Motor neuron (in vitro differentiated cells): ENCODE measurements around the gene HTR3C. TPM values are rescaled to one million over a fixed set of nuclear protein-coding genes. Genes with fewer than 3 reads are reported as not detected.
"Not testable (repeated sequence)": the region's sequence is repeated elsewhere in the genome, so short reads cannot be mapped to it uniquely, and the experiment has no call there.

Source experiments
- ATAC-seq, 8 experiments: fragments of 200-7000 bp; cut with Tn5 transposase; replicated peaks in 6 of 8; 2 replicates each; pipeline ENCODE4 v1.8.0; 2021; ENCODE audit warnings: mild to moderate bottlenecking in 8 of 8, moderate library complexity in 8 of 8
- H3K27ac ChIP-seq, 2 donors: fragments of 250-450 bp; sonication (Bioruptor Pico); 2 replicates each; pipeline ENCODE4 v1.9.0; 2021; ENCODE audit warnings: antibody characterized with exemption in 2 of 2, mild to moderate bottlenecking in 2 of 2, moderate library complexity in 1 of 2
- H3K4me1 ChIP-seq, 2 donors: fragments of 250-450 bp; sonication (Bioruptor Pico); replicated peaks in 1 of 2; 2 replicates each; pipeline ENCODE4 v1.6.1; 2021; ENCODE audit warnings: antibody characterized with exemption in 2 of 2, mild to moderate bottlenecking in 2 of 2, moderate library complexity in 1 of 2
- H3K4me3 ChIP-seq, 5 donors: fragments of 250-450 bp; sonication (Bioruptor Pico); 2 replicates each; pipeline ENCODE4 v1.9.0; 2021; ENCODE audit warnings: antibody characterized with exemption in 5 of 5, mild to moderate bottlenecking in 5 of 5, moderate library complexity in 4 of 5
- WGBS, 10 experiments: fragments of 450-650 bp; shearing (Covaris generic); methylation state at CpG; one replicate each; pipeline ENCODE4 v1.0.0; 2022; 5-methylcytosine and 5-hydroxymethylcytosine counted together
- in situ Hi-C, 9 experiments: fragments of 400-800 bp; cut with MboI; loops; one replicate each; pipeline ENCODE4 v1.15.0; 2021; ENCODE audit warnings: low sequenced_read_pairs in 9 of 9, low pct_unique_long_range_greater_than_20kb in 2 of 9; ENCODE audit not compliant: unreplicated experiment in 9 of 9
- total RNA-seq, 8 experiments: library from RNA; unstranded; fragments of 300-600 nt; gene quantifications; 2 replicates each; pipeline versions ENCODE4 v1.2.3 to v1.2.4, GENCODE V29; 2022

HTR3C gene, protein sequence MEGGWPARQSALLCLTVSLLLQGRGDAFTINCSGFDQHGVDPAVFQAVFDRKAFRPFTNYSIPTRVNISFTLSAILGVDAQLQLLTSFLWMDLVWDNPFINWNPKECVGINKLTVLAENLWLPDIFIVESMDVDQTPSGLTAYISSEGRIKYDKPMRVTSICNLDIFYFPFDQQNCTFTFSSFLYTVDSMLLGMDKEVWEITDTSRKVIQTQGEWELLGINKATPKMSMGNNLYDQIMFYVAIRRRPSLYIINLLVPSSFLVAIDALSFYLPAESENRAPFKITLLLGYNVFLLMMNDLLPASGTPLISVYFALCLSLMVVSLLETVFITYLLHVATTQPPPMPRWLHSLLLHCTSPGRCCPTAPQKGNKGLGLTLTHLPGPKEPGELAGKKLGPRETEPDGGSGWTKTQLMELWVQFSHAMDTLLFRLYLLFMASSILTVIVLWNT
- total RNA-seq, result not detected

DNA sequence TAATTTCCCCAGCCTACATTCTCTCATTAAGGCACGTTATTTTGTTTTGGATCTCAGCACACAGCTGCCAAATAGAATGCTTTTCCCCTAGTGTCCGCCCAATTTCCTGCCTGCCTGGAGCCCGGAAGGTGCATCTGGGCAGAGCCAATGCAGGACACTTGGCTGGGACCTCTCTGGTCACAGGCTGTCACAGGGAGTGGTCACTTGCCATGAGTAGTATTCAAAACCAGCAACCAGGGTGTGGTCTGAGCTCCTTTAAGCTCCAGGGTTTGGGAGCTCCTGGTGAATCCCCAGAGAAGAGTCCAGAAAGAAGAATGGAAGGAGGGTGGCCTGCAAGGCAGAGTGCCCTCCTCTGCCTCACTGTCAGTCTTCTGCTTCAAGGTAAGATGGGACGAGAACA, at the start of gene HTR3C:
Gene HTR3C, plus strand, starts transcription at position 281 of the 400 bp plus-strand sequence. Its CDS starts 34 bp downstream, at position 315.
- H3K4me1 ChIP-seq, result no peaks in the 10 kb centered on the region
- in situ Hi-C loops, result no loop called here
- 27 to 80% (median 60%) methylated on average over 1 to 3 of the region's 4 CpGs; no CpG with 5 or more reads in 5 of the 10 experiments for WGBS, 10 experiments
- no peak within 1 kb of the TSS for H3K27ac ChIP-seq
- no peak within 1 kb of the TSS for H3K4me3 ChIP-seq
- peak in 3 of 8 experiments; percentile 79 to 100 (median 95) for ATAC-seq

GRCh38 chr3:184003187-184003967, 49.5 kb upstream of the HTR3C start:
- no peak for ATAC-seq
- 81 to 100% (median 91%) methylated on average over 1 to 5 of the region's 5 CpGs for WGBS, 10 experiments
- in situ Hi-C loops, result loop anchor here in 1 of 9 experiments (25.0 kb wide), 1 partner anchor 284 kb away; the partner anchor contains the start of genes ECE2 and PSMD2
- Histone ChIP-seq H3K27ac (no peak overlapping the region), H3K4me1 (peaks cover 0 to 2% of the 10 kb centered on the region in 2 donors), H3K4me3 (no peak overlapping the region)

- WGBS, 10 experiments, result 71 to 100% (median 96%) methylated on average over 1 to 2 of the region's 2 CpGs; no CpG with 5 or more reads in 4 of the 10 experiments
- no peak for ATAC-seq
- no peak overlapping the region for H3K4me3 ChIP-seq
Measured at GRCh38 chr3:184004476-184004875, 48.4 kb upstream of the HTR3C start.

GRCh38 chr3:184005941-184006507, 46.8 kb upstream of the HTR3C start:
- 6 to 89% (median 75%) methylated on average over 1 to 11 of the region's 11 CpGs for whole genome bisulfite sequencing, 10 experiments
- peak; percentile 14 to 80 (median 46) for ATAC-seq
- Histone ChIP-seq H3K27ac (no peak overlapping the region), H3K4me3 (no peak overlapping the region), H3K4me1 (peaks cover 0 to 2% of the 10 kb centered on the region in 2 donors)
- in situ Hi-C loops, result loop anchor here in 1 of 9 experiments (25.0 kb wide), 1 partner anchor 281 kb away; the partner anchor contains the start of genes ECE2 and PSMD2

More at GRCh38 chr3:184004476-184004875, 48.4 kb upstream of the HTR3C start:
- in situ Hi-C loops, result loop anchor here in 1 of 9 experiments (25.0 kb wide), 1 partner anchor 283 kb away; the partner anchor contains the start of genes ECE2 and PSMD2
- Histone ChIP-seq H3K4me1 (peaks cover 0 to 2% of the 10 kb centered on the region in 2 donors), H3K27ac (no peak overlapping the region)

- H3K4me1 ChIP-seq, H3K4me3 ChIP-seq, H3K27ac ChIP-seq: not testable (repeated sequence)
- in situ Hi-C loops, result loop anchor here in 1 of 9 experiments (25.0 kb wide), 1 partner anchor 280 kb away; the partner anchor contains the start of genes ECE2 and PSMD2
- 71 to 100% (median 96%) methylated on average over 1 to 6 of the region's 11 CpGs; no CpG with 5 or more reads in 3 of the 10 experiments for WGBS, 10 experiments
- peak in 2 of 8 experiments; percentile 6 to 27 for ATAC-seq
Measured at GRCh38 chr3:184007143-184007813, 45.6 kb upstream of the HTR3C start.

- ATAC-seq, result peak in 3 of 8 experiments; percentile 59 to 83 (median 81)
- WGBS, 10 experiments, result 0 to 86% (median 31%) methylated on average over 2 to 3 of the region's 3 CpGs; no CpG with 5 or more reads in 1 of the 10 experiments
- Histone ChIP-seq H3K27ac (no peak overlapping the region), H3K4me3 (no peak overlapping the region), H3K4me1 (peaks cover 0 to 2% of the 10 kb centered on the region in 2 donors)
- in situ Hi-C loops, result loop anchor here in 1 of 9 experiments (25.0 kb wide), 1 partner anchor 279 kb away; the partner anchor contains the start of genes ECE2 and PSMD2
Measured at GRCh38 chr3:184008161-184008560, 44.7 kb upstream of the HTR3C start.

DNA sequence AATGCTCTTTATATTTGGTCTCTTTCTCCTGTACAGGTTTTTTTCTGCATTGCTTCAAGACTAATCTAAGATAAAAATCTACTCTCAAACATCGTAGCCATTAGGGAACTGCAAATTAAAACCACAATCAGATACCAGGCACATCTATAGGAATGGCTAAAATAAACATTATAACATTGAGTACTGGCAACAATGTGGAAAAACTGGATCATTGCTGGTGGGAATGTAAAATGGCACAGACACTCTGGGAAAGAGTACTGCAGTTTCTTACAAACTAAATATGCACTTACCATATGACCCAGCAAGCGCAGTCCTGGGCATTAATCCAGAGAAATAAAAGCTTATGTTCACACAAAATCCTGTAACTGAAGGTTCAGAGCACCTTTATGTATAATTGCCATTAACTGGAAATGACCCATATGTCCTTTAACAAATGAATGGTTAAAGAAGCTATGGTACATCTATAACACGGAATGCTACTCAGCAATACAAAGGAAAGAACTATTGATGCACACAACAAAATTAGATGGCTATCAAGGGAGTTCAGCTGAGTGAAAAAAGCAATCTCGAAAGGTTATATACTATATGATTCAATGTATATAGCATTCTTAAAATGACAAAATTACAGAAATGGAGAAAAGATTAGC, 41.5 kb upstream of the HTR3C start:
- in situ Hi-C loops, result loop anchor here in 1 of 9 experiments (25.0 kb wide), 1 partner anchor 276 kb away; the partner anchor contains the start of genes ECE2 and PSMD2

DNA sequence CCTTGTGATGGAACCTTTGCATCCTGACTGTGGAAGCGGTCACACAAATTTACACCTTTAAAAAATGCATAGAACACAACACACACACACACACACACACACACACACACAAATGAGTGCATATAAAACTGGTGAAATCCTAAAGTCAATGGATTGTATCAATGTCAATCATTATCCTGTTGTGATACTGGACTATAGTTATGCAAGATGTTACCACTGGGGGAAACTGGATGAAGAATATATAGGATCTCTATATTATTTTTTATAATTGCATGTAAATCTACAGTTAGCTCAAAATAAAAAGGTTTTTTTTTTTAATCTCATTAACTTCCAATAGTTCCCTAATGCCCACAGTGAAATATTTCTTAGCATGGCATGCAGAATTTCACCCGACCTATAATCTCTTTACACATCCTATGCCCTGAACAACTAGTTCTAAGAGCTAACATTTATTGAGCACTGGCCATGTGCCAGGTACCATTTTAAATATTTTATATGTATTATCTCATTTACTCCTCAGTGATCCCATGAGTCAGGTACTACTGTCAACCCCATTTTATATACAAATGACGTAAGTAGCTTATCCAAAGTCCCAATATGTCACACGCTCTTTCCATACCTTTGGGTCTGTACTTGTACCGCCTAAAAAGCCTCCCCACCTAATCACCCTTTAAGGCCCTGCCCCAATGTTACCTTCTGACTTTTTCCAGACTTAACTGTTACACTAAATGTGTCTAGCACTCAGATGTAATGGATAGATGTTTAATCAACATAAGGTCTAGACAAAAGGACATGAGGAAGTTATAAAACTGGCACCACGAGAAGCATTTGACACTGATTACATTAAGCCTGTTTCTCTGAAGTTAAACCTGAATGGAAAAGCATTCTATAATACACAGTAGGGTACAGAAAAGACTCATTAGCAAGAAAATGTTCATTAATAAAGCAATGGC, 40.6 kb upstream of the HTR3C start:
- H3K27ac ChIP-seq, result no peak overlapping the region

More for the DNA sequence above, 41.5 kb upstream of the HTR3C start:
- Histone ChIP-seq H3K4me1 (peaks cover 0 to 13% of the 10 kb centered on the region in 2 donors), H3K27ac (no peak overlapping the region), H3K4me3 (no peak overlapping the region)
- 55 to 94% (median 67%) methylated on average over 2 to 4 of the region's 4 CpGs; no CpG with 5 or more reads in 3 of the 10 experiments for WGBS, 10 experiments
- no peak for ATAC-seq

GRCh38 chr3:184015381-184016019, 37.3 kb upstream of the HTR3C start:
- in situ Hi-C loops, result loop anchor here in 1 of 9 experiments (25.0 kb wide), 1 partner anchor 272 kb away; the partner anchor contains the start of genes ECE2 and PSMD2
- no peak overlapping the region for H3K27ac ChIP-seq
- H3K4me1 ChIP-seq, result peaks cover 8 to 20% of the 10 kb centered on the region in 2 donors
- H3K4me3 ChIP-seq, result peak overlapping the region in 1 of 5 donors; percentile 10
- no peak for ATAC-seq
- WGBS, 10 experiments, result 74 to 94% (median 88%) methylated on average over 2 to 10 of the region's 10 CpGs; no CpG with 5 or more reads in 1 of the 10 experiments

More for the DNA sequence above, 40.6 kb upstream of the HTR3C start:
- Histone ChIP-seq H3K4me1 (peaks cover 8 to 20% of the 10 kb centered on the region in 2 donors), H3K4me3 (no peak overlapping the region)
- ATAC-seq, result no peak
- 74 to 100% (median 95%) methylated on average over 1 to 6 of the region's 6 CpGs for WGBS, 10 experiments
- in situ Hi-C loops, result loop anchor here in 1 of 9 experiments (25.0 kb wide), 1 partner anchor 275 kb away; the partner anchor contains the start of genes ECE2 and PSMD2

DNA sequence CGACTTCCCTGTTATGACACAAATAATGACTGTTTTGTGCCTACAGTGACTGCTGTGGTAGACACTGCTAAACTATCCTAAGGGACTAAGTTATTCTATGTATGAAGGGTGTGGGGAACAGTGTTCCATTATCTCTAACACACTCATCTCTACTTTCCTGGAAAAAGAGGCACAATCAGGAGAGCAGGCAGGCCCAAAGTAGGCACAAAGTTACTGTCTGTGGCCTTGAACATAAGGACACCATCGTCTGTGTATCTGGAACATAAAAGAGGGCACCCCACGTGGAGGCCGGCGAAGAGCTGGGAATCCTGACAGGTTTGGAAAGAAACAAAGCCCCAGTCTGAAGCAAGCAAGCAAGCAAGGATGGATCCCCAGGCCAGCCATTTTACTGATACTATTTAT, 36.7 kb upstream of the HTR3C start:
- in situ Hi-C loops, result loop anchor here in 1 of 9 experiments (25.0 kb wide), 1 partner anchor 271 kb away; the partner anchor contains the start of genes ECE2 and PSMD2
- no peak overlapping the region for H3K27ac ChIP-seq
- peak overlapping the region in 2 of 5 donors; percentile 10 to 99 for H3K4me3 ChIP-seq
- ATAC-seq, result no peak
- H3K4me1 ChIP-seq, result peaks cover 8 to 20% of the 10 kb centered on the region in 2 donors
- 46 to 96% (median 69%) methylated on average over 1 to 5 of the region's 5 CpGs; no CpG with 5 or more reads in 1 of the 10 experiments for WGBS, 10 experiments
